Subcutaneous abdominal adipose tissue (tissue), 5 donors: ENCODE results near the gene PPP6R3.

Source experiments
- H3K27ac ChIP-seq: one replicate; pipeline ENCODE4 v1.7.0; 2013; ENCODE audit warnings: low read depth, mild to moderate bottlenecking, inconsistent platforms, low read length, moderate library complexity
- H3K27me3 ChIP-seq, 5 donors: one replicate each; pipeline ENCODE4 v1.7.0; 2013; ENCODE audit warnings: low read length in 5 of 5, inconsistent platforms in 1 of 5; ENCODE audit not compliant: control insufficient read depth in 5 of 5, insufficient read depth in 4 of 5
- H3K36me3 ChIP-seq, 5 donors: one replicate each; pipeline ENCODE4 v1.7.0; 2013; ENCODE audit warnings: low read length in 5 of 5; ENCODE audit not compliant: control insufficient read depth in 5 of 5, insufficient read depth in 5 of 5
- H3K4me1 ChIP-seq, 5 donors: one replicate each; pipeline ENCODE4 v1.7.0; 2013; ENCODE audit warnings: low read length in 5 of 5, mild to moderate bottlenecking in 3 of 5, moderate library complexity in 1 of 5; ENCODE audit not compliant: control insufficient read depth in 5 of 5, insufficient read depth in 5 of 5
- H3K4me3 ChIP-seq, 5 donors: one replicate each; pipeline ENCODE4 v1.7.0; 2013; ENCODE audit warnings: low read length in 5 of 5, low read depth in 1 of 5
- H3K9ac ChIP-seq, 5 donors: one replicate each; pipeline ENCODE4 v1.7.0; 2013; ENCODE audit warnings: low read length in 5 of 5, mild to moderate bottlenecking in 4 of 5, moderate library complexity in 3 of 5
- H3K9me3 ChIP-seq, 5 donors: one replicate each; pipeline ENCODE4 v1.7.0; 2013; ENCODE audit warnings: low read length in 5 of 5; ENCODE audit not compliant: control insufficient read depth in 5 of 5
- donor health status: healthy.
- donor health status: healthy.
- donor health status: healthy.
- donor health status: healthy.
- donor health status: healthy.

The PPP6R3 gene

GRCh38 chr11:68501813-68502212 is 41.3 kb downstream of the PPP6R3 start:
- H3K27ac ChIP-seq = no peak overlapping the region
- no peak overlapping the region for H3K4me3 ChIP-seq
- no peak overlapping the region for H3K9ac ChIP-seq
- no peaks in the 10 kb centered on the region for H3K27me3 ChIP-seq
- peaks cover 5 to 62% (median 54%) of the 10 kb centered on the region in 5 donors for H3K4me1 ChIP-seq
- H3K36me3 ChIP-seq = no peaks in the 10 kb centered on the region
- no peaks in the 10 kb centered on the region for H3K9me3 ChIP-seq

DNA sequence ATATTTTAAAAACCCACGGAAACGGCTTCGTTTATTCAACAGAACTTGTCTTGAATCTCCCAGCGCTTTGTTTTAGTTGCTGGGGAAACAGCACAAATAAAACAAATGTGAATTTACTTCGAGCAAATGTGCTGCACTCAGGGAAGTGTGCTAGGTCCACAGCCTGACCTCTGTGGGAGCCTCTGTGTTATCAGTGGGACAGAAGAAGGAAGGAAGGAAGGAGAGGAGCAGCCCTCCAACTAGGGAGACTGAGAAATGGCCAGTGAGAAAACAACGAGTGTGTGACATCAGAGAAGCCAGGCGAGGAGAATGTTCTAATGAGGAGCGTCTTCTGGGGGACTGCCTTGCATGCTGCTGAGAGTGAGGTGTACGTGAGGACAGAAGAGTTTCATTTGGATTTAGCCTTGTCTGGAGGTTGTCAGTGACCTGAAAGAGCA is 42.7 kb downstream of the PPP6R3 start:
- Histone ChIP-seq H3K27me3 (no peaks in the 10 kb centered on the region), H3K9ac (no peak overlapping the region), H3K27ac (no peak overlapping the region), H3K4me1 (peaks cover 5 to 59% (median 50%) of the 10 kb centered on the region in 5 donors), H3K9me3 (no peaks in the 10 kb centered on the region), H3K36me3 (no peaks in the 10 kb centered on the region), H3K4me3 (peak overlapping the region in 1 of 5 donors; percentile 19)

DNA sequence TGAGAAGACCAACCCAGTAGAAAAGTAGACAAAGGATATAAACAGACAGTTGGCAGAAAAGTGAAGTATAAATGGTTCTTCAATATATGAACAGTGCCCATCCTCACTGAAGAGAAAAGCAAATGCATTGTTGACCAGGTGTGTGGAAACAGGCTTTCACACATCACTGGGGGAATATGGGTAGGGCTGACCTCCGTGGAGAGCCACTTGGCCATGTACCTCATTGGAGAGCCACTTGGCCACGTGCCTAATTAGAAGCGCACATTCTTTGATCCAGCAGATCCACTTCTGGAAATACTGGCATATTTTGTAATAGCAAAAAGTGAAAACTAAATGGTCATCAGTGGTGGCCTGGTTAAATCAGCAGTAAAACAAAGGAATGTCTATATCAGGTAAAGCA is 43.2 kb downstream of the PPP6R3 start:
- H3K27ac ChIP-seq = no peak overlapping the region
- peaks cover 3 to 55% (median 47%) of the 10 kb centered on the region in 5 donors for H3K4me1 ChIP-seq

GRCh38 chr11:68504432-68505066 is 44.0 kb downstream of the PPP6R3 start:
- Histone ChIP-seq H3K9ac (no peak overlapping the region), H3K4me1 (peaks cover 3 to 52% (median 44%) of the 10 kb centered on the region in 5 donors), H3K27ac (no peak overlapping the region)

More for the DNA sequence above, 43.2 kb downstream of the PPP6R3 start:
- Histone ChIP-seq H3K9ac (no peak overlapping the region), H3K27me3 (no peaks in the 10 kb centered on the region), H3K4me3 (no peak overlapping the region), H3K36me3 (no peaks in the 10 kb centered on the region), H3K9me3 (no peaks in the 10 kb centered on the region)

DNA sequence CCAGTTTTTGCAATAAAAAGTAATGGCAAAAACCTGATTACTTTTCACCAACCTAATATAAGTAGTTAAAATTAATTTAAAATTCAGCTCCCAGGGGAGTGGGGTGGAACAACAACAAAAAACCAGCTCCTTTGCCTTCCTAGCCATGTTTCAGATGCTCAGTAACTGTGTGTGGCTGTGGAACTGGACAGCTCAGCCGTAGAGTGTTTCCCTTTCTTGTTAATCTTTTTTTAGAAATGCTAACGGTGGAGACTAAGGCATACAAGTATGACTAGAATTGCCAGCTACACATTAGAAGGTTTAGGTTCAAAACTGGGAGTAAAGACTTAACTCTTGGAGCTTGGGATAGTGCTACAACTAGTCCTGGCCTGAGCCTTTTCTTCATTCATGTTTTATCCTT is 45.0 kb downstream of the PPP6R3 start:
- Histone ChIP-seq H3K4me1 (peaks cover 3 to 43% (median 37%) of the 10 kb centered on the region in 5 donors), H3K9ac (no peak overlapping the region), H3K27ac (no peak overlapping the region), H3K27me3 (no peaks in the 10 kb centered on the region), H3K9me3 (no peaks in the 10 kb centered on the region), H3K4me3 (no peak overlapping the region), H3K36me3 (no peaks in the 10 kb centered on the region)

More at GRCh38 chr11:68504432-68505066, 44.0 kb downstream of the PPP6R3 start:
- Histone ChIP-seq H3K27me3 (no peaks in the 10 kb centered on the region), H3K36me3 (no peaks in the 10 kb centered on the region), H3K9me3 (no peaks in the 10 kb centered on the region), H3K4me3 (no peak overlapping the region)

DNA sequence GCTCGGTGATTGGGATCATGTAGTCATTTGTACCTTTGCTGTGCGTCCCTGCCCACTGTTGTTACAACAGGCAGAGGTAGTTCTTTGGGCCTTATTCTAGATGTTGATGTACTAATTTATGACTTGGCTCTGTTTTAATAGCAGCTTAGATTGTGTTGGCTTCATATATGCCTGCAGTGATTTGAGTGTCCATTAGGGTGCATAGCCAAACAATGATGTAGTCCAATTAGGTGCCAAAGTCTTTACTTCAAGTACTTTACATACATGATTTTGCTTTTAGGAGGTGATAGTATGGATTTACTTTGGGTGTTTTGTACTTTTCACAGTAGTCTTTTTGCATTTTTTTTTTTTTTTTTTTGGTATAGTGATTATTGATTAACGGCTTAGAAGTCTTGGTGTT is 46.4 kb downstream of the PPP6R3 start:
- H3K36me3 ChIP-seq = no peaks in the 10 kb centered on the region
- H3K9me3 ChIP-seq = no peaks in the 10 kb centered on the region
- peaks cover 3 to 41% (median 36%) of the 10 kb centered on the region in 5 donors for H3K4me1 ChIP-seq
- no peak overlapping the region for H3K27ac ChIP-seq
- no peaks in the 10 kb centered on the region for H3K27me3 ChIP-seq
- H3K9ac ChIP-seq = no peak overlapping the region
- no peak overlapping the region for H3K4me3 ChIP-seq

GRCh38 chr11:68508425-68508824 is 47.9 kb downstream of the PPP6R3 start:
- H3K9me3 ChIP-seq = no peaks in the 10 kb centered on the region
- H3K36me3 ChIP-seq = peaks cover 0 to 9% (median 0%) of the 10 kb centered on the region in 5 donors
- no peaks in the 10 kb centered on the region for H3K27me3 ChIP-seq
- H3K4me1 ChIP-seq = peaks cover 1 to 30% (median 26%) of the 10 kb centered on the region in 5 donors
- H3K9ac ChIP-seq = no peak overlapping the region
- no peak overlapping the region for H3K4me3 ChIP-seq
- H3K27ac ChIP-seq = no peak overlapping the region

GRCh38 chr11:68509066-68509465 is 48.5 kb downstream of the PPP6R3 start:
- no peak overlapping the region for H3K4me3 ChIP-seq
- H3K27ac ChIP-seq = no peak overlapping the region
- no peak overlapping the region for H3K9ac ChIP-seq
- peaks cover 0 to 12% (median 0%) of the 10 kb centered on the region in 5 donors for H3K36me3 ChIP-seq
- H3K4me1 ChIP-seq = peaks cover 0 to 25% (median 21%) of the 10 kb centered on the region in 5 donors
- H3K27me3 ChIP-seq = no peaks in the 10 kb centered on the region
- H3K9me3 ChIP-seq = no peaks in the 10 kb centered on the region

GRCh38 chr11:68513930-68514487 is 53.5 kb downstream of the PPP6R3 start:
- no peak overlapping the region for H3K4me3 ChIP-seq
- no peak overlapping the region for H3K9ac ChIP-seq
- H3K27me3 ChIP-seq = no peaks in the 10 kb centered on the region
- H3K9me3 ChIP-seq = no peaks in the 10 kb centered on the region
- peaks cover 0 to 6% (median 2%) of the 10 kb centered on the region in 5 donors for H3K4me1 ChIP-seq
- H3K27ac ChIP-seq = no peak overlapping the region
- peaks cover 0 to 14% (median 0%) of the 10 kb centered on the region in 5 donors for H3K36me3 ChIP-seq

- Histone ChIP-seq H3K27me3 (no peaks in the 10 kb centered on the region), H3K9me3 (no peaks in the 10 kb centered on the region), H3K4me3 (no peak overlapping the region), H3K9ac (no peak overlapping the region), H3K27ac (no peak overlapping the region), H3K4me1 (peaks cover 0 to 4% (median 0%) of the 10 kb centered on the region in 5 donors), H3K36me3 (peaks cover 18 to 36% (median 22%) of the 10 kb centered on the region in 5 donors)
Observed at GRCh38 chr11:68517121-68517741, 56.7 kb downstream of the PPP6R3 start.
